H1 (cell line): ENCODE data around the gene ZBTB46. TPM values are rescaled to one million over a fixed set of nuclear protein-coding genes. Genes with fewer than 3 reads are reported as not detected.

Experiments
- CTCF ChIA-PET: fragments of 300-600 bp; sonication (Branson Sonifier 250); formaldehyde crosslinking; loops from one replicate; lab custom pipeline; 2021; ENCODE audit not compliant: partially characterized antibody; lab: Charles Lee
- POLR2A ChIA-PET: fragments of 300-600 bp; sonication (Branson Sonifier 250); formaldehyde crosslinking; loops from one replicate; lab custom pipeline; 2021; ENCODE audit warnings: inconsistent platforms; ENCODE audit not compliant: partially characterized antibody; lab: Charles Lee
- DNase-seq, 2 experiments: peaks; one replicate each; pipeline versions ENCODE4 v3.0.0 to v3.0.0-alpha.2; 2010 to 2022; ENCODE audit warnings: low spot score in 2 of 2, low read depth in 1 of 2, mixed read lengths in 1 of 2
- FAIRE-seq: peaks from 2 replicates; lab custom pipeline; 2011; peaks lifted over from hg19 to GRCh38; lab: Jason Lieb, UNC
- H2AFZ ChIP-seq: 2 replicates; pipeline ENCODE4 v1.8.1; 2012; ENCODE audit warnings: low read length, inconsistent platforms
- H2AK5ac ChIP-seq: 2 replicates; pipeline ENCODE4 v1.6.1; 2013; ENCODE audit warnings: low read depth, low read length
- H2BK120ac ChIP-seq: replicated peaks from 2 replicates; pipeline ENCODE3; 2013; ENCODE audit warnings: low read depth, low read length, inconsistent platforms
- H2BK12ac ChIP-seq: 2 replicates; pipeline ENCODE4 v1.6.1; 2013; ENCODE audit warnings: low read depth, low read length
- H2BK15ac ChIP-seq: 2 replicates; pipeline ENCODE4 v1.6.1; 2013; ENCODE audit warnings: low read length
- H2BK20ac ChIP-seq: 2 replicates; pipeline ENCODE4 v1.6.1; 2013; ENCODE audit warnings: low read length
- H2BK5ac ChIP-seq: 2 replicates; pipeline ENCODE4 v1.6.1; 2013; ENCODE audit warnings: low read depth, low read length
- H3K14ac ChIP-seq: 2 replicates; pipeline ENCODE4 v1.6.1; 2013; ENCODE audit warnings: inconsistent platforms; ENCODE audit not compliant: insufficient read length
- H3K18ac ChIP-seq: 2 replicates; pipeline ENCODE4 v1.6.1; 2013; ENCODE audit warnings: low read length; ENCODE audit errors: extremely low read depth
- H3K23ac ChIP-seq: 2 replicates; pipeline ENCODE4 v1.6.1; 2013; ENCODE audit warnings: inconsistent platforms; ENCODE audit not compliant: insufficient read length
- H3K23me2 ChIP-seq: 2 replicates; pipeline ENCODE4 v1.6.1; 2013; ENCODE audit warnings: low read depth, low read length
- H3K27ac ChIP-seq: 2 replicates; pipeline ENCODE4 v1.6.1; 2011; ENCODE audit warnings: low read depth, low read length, inconsistent platforms
- H3K27me3 ChIP-seq, 4 experiments: replicated peaks in 1 of 4; 1 replicate in 1 of 4; 2 replicates in 3 of 4; pipeline versions ENCODE4 v1.6.1 to v1.8.1; 2011 to 2013; ENCODE audit warnings: low read length in 3 of 4, mild to moderate bottlenecking in 3 of 4, inconsistent platforms in 2 of 4, mixed read lengths in 2 of 4, moderate library complexity in 1 of 4; ENCODE audit not compliant: control insufficient read depth in 3 of 4, insufficient read depth in 3 of 4; ENCODE audit errors: extremely low read depth in 1 of 4
- H3K36me3 ChIP-seq, 4 experiments: 2 replicates each; pipeline versions ENCODE4 v1.6.1 to v1.8.1; 2011 to 2013; ENCODE audit warnings: mild to moderate bottlenecking in 4 of 4, low read length in 3 of 4, moderate library complexity in 2 of 4, control low read depth in 1 of 4, inconsistent platforms in 1 of 4; ENCODE audit not compliant: insufficient read depth in 4 of 4, control insufficient read depth in 2 of 4
- H3K4ac ChIP-seq: replicated peaks from 2 replicates; pipeline ENCODE3; 2013; ENCODE audit warnings: low read length, low read depth, mixed read lengths, inconsistent platforms; ENCODE audit not compliant: insufficient read length
- H3K4me1 ChIP-seq, 4 experiments: replicated peaks in 1 of 4; 1 replicate in 1 of 4; 2 replicates in 3 of 4; pipeline versions ENCODE4 v1.6.1 to v1.8.1; 2011 to 2013; ENCODE audit warnings: low read length in 3 of 4, inconsistent platforms in 2 of 4, mixed read lengths in 1 of 4; ENCODE audit not compliant: insufficient read depth in 4 of 4, control insufficient read depth in 3 of 4
- H3K4me2 ChIP-seq, 2 experiments: 2 replicates each; pipeline versions ENCODE4 v1.6.1 to v1.8.1; 2011 to 2013; ENCODE audit warnings: low read depth in 2 of 2, low read length in 2 of 2, control low read depth in 1 of 2, inconsistent platforms in 1 of 2, mild to moderate bottlenecking in 1 of 2; ENCODE audit not compliant: insufficient read depth in 1 of 2
- H3K4me3 ChIP-seq, 4 experiments: fragments of 200-600, 300-600 bp in 1 of 4; sonication (generic), shearing (Covaris generic), sonication (Bioruptor Twin) in 1 of 4; 2 replicates each; pipeline versions ENCODE4 v1.5.1 to v1.8.1; 2011 to 2016; ENCODE audit warnings: low read length in 4 of 4, low read depth in 3 of 4, control low read depth in 2 of 4, inconsistent platforms in 2 of 4, mild to moderate bottlenecking in 2 of 4, mixed read lengths in 1 of 4, moderate library complexity in 1 of 4; ENCODE audit not compliant: insufficient read depth in 2 of 4; ENCODE audit errors: extremely low read depth in 1 of 4
- H3K56ac ChIP-seq: replicated peaks from 2 replicates; pipeline ENCODE3; 2013; ENCODE audit warnings: low read depth, mild to moderate bottlenecking, mixed read lengths, low read length, inconsistent platforms; ENCODE audit not compliant: insufficient read length
- H3K79me1 ChIP-seq: 2 replicates; pipeline ENCODE4 v1.6.1; 2013; ENCODE audit warnings: low read depth, low read length, control low read depth
- H3K79me2 ChIP-seq, 2 experiments: 2 replicates each; pipeline versions ENCODE4 v1.6.1 to v1.8.1; 2012 to 2013; ENCODE audit warnings: low read length in 2 of 2, mild to moderate bottlenecking in 2 of 2, inconsistent platforms in 1 of 2; ENCODE audit not compliant: insufficient read depth in 2 of 2, control insufficient read depth in 1 of 2
- H3K9ac ChIP-seq, 4 experiments: replicated peaks in 1 of 4; 1 replicate in 1 of 4; 2 replicates in 3 of 4; pipeline versions ENCODE4 v1.6.1 to v1.8.1; 2011 to 2013; ENCODE audit warnings: low read depth in 3 of 4, low read length in 3 of 4, control low read depth in 2 of 4, mild to moderate bottlenecking in 2 of 4, moderate library complexity in 2 of 4, inconsistent platforms in 1 of 4; ENCODE audit errors: extremely low read depth in 1 of 4
- H3K9me3 ChIP-seq, 2 experiments: 2 replicates each; pipeline versions ENCODE4 v1.6.1 to v1.8.1; 2012 to 2013; ENCODE audit warnings: mild to moderate bottlenecking in 2 of 2, moderate library complexity in 2 of 2, control low read depth in 1 of 2, inconsistent platforms in 1 of 2, low read depth in 1 of 2, low read length in 1 of 2, mixed read lengths in 1 of 2; ENCODE audit not compliant: insufficient read depth in 2 of 2
- H4K20me1 ChIP-seq, 2 experiments: replicated peaks in 1 of 2; 2 replicates each; pipeline versions ENCODE3 to v1.8.1; 2011 to 2013; ENCODE audit warnings: inconsistent platforms in 2 of 2, low read length in 2 of 2, mild to moderate bottlenecking in 1 of 2; ENCODE audit not compliant: insufficient read depth in 2 of 2, control insufficient read depth in 1 of 2
- H4K5ac ChIP-seq: 2 replicates; pipeline ENCODE4 v1.6.1; 2013; ENCODE audit warnings: low read length, low read depth, mixed read lengths, inconsistent platforms; ENCODE audit not compliant: insufficient read length
- H4K8ac ChIP-seq: 2 replicates; pipeline ENCODE4 v1.8.0; 2013; ENCODE audit warnings: mild to moderate bottlenecking, moderate library complexity, low read length, inconsistent platforms; ENCODE audit not compliant: insufficient read depth; ENCODE audit errors: extremely low read depth
- H4K91ac ChIP-seq: replicated peaks from 2 replicates; pipeline ENCODE3; 2013; ENCODE audit warnings: low read length, mixed read lengths, inconsistent platforms; ENCODE audit not compliant: insufficient read length
- CHD1 ChIP-seq: IDR thresholded peaks from 2 replicates; pipeline ENCODE4 v1.6.1; 2012; ENCODE audit warnings: low read depth, low read length, improper control_type of control experiment
- CTBP2 ChIP-seq: IDR thresholded peaks from 2 replicates; pipeline ENCODE4 v1.7.0; 2011; ENCODE audit warnings: borderline replicate concordance, mild to moderate bottlenecking, moderate library complexity, mixed read lengths, low read length; ENCODE audit not compliant: insufficient read depth, insufficient read length
- EGR1 ChIP-seq: IDR thresholded peaks from 2 replicates; pipeline ENCODE4 v1.6.1; 2011; ENCODE audit warnings: low read depth, low read length, borderline replicate concordance
- EP300 ChIP-seq, 2 experiments: IDR thresholded peaks; 1 replicate in 1 of 2; 2 replicates in 1 of 2; pipeline ENCODE4 v1.6.1; 2011 to 2012; ENCODE audit warnings: low read depth in 2 of 2, low read length in 2 of 2, mild to moderate bottlenecking in 2 of 2, borderline replicate concordance in 1 of 2, inconsistent platforms in 1 of 2, moderate library complexity in 1 of 2
- HDAC2 ChIP-seq, 2 experiments: fragments of 300-600 bp in 1 of 2; sonication (generic) in 1 of 2; IDR thresholded peaks; 2 replicates each; pipeline ENCODE4 v1.6.1; 2011 to 2012; ENCODE audit warnings: low read depth in 2 of 2, low read length in 2 of 2, mild to moderate bottlenecking in 2 of 2, moderate library complexity in 2 of 2, borderline replicate concordance in 1 of 2, inconsistent platforms in 1 of 2
- JUN ChIP-seq: IDR thresholded peaks from 2 replicates; pipeline ENCODE4 v1.6.1; 2011; ENCODE audit warnings: low read depth, mild to moderate bottlenecking, improper control_type of control experiment, low read length
- KDM5A ChIP-seq: fragments of 200-600 bp; IDR thresholded peaks from 2 replicates; pipeline ENCODE4 v1.7.1; 2012; ENCODE audit warnings: mild to moderate bottlenecking, low read length, inconsistent platforms, mixed read lengths
- NANOG ChIP-seq: IDR thresholded peaks from 2 replicates; pipeline ENCODE4 v1.6.1; 2011; ENCODE audit warnings: low read length, low read depth, mild to moderate bottlenecking, inconsistent platforms; ENCODE audit not compliant: insufficient read depth, poor library complexity, severe bottlenecking
- RNF2 ChIP-seq: fragments of 200-900, 300-1000 bp; sonication (generic); IDR thresholded peaks from 2 replicates; pipeline ENCODE4 v1.7.1; 2016; ENCODE audit warnings: borderline replicate concordance, low read depth, mild to moderate bottlenecking, antibody characterized with exemption, low read length; ENCODE audit not compliant: poor library complexity, severe bottlenecking; ENCODE audit errors: missing control alignments
- SIRT6 ChIP-seq: IDR thresholded peaks from one replicate; pipeline ENCODE4 v1.7.1; 2012; ENCODE audit warnings: low read length, inconsistent platforms
- WGBS, 2 experiments: shearing (Covaris generic) in 1 of 2; methylation state at CpG; one replicate each; pipeline versions ENCODE4 v1.1.6 to v1.1.7; 2013 to 2015; ENCODE audit warnings: low lambda C conversion rate in 2 of 2, mixed read lengths in 2 of 2, inconsistent platforms in 1 of 2, low coverage in 1 of 2, missing lambda C conversion rate in 1 of 2; ENCODE audit not compliant: insufficient replicate concordance in 2 of 2, insufficient coverage in 1 of 2, insufficient read length in 1 of 2; ENCODE audit errors: extremely low coverage in 1 of 2, missing lambda C conversion rate in 1 of 2; 5-methylcytosine and 5-hydroxymethylcytosine counted together
- polyA plus RNA-seq, 7 experiments: library from polyadenylated mRNA; depleted of rRNA in 3 of 7; stranded (reverse) in 5 of 7; unstranded in 2 of 7; fragments of >200 nt in 5 of 7; fragments of 200-250 nt in 2 of 7; gene quantifications; 1 replicate in 5 of 7; 2 replicates in 1 of 7; 4 replicates in 1 of 7; pipeline versions ENCODE4 v1.2.1 to v1.2.3, GENCODE V29; 2011 to 2013; ENCODE audit warnings: missing spikeins in 2 of 7, mixed read lengths in 2 of 7
- total RNA-seq: library from RNA; stranded (reverse); fragmentation: NEBNext Ultra II Directional; extraction: Animal tissue kit (Norgen Biotek cat#: 25700); gene quantifications from 2 replicates; pipeline ENCODE4 v1.2.1, GENCODE V29; 2021

Gene ZBTB46
- total and polyA plus RNA-seq, 2 of the 8 experiments (the other 6 are each of a cell fraction or from before 2014, with no cell fraction given), result 6.4 to 22.4 TPM

DNA sequence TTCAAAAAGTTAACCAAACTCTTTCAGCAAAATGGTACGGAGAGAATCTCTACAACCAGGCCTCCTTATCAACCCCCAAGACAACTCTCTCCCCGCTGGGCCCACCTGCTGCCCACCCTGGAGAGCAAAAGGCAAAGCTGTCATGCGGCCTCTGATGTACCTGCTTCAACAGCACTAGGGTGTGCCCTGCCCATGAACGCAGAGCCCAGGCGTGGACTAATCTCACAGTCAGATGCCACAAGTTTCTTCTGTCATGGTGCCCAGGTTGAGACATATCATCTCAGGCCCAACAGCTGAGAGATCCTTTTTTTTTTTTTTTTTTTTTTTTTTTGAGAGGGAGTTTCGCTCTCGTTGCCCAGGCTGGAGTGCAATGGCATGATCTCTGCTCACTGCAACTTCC, 65.2 kb downstream of the ZBTB46 start:
- Histone ChIP-seq H3K23me2 (no peaks in the 10 kb centered on the region; the same call in 1 of the 2 replicates), H3K79me2 (no peaks in the 10 kb centered on the region), H3K4ac (no peak overlapping the region), H2AFZ (no peak overlapping the region), H3K23ac (no peak overlapping the region), H3K79me1 (no peaks in the 10 kb centered on the region; the same call in 1 of the 2 replicates), H3K4me3 (no peak overlapping the region), H3K9ac (no peak overlapping the region), H3K18ac (no peak overlapping the region), H3K4me2 (no peak overlapping the region), H4K20me1 (peaks cover 0 to 2% of the 10 kb centered on the region in 2 experiments), H2AK5ac (no peak overlapping the region), H3K36me3 (peaks cover 0 to 4% (median 1%) of the 10 kb centered on the region in 4 experiments; a peak in 2 of 8 replicates), H4K5ac (no peak overlapping the region), H2BK20ac (no peak overlapping the region), H4K8ac (no peak overlapping the region), H2BK12ac (no peak overlapping the region), H3K56ac (no peak overlapping the region), H2BK15ac (no peak overlapping the region), H2BK120ac (no peak overlapping the region), H3K27ac (no peak overlapping the region), H3K4me1 (no peaks in the 10 kb centered on the region), H2BK5ac (no peak overlapping the region), H4K91ac (no peak overlapping the region), H3K27me3 (no peaks in the 10 kb centered on the region), H3K14ac (no peak overlapping the region), H3K9me3 (no peaks in the 10 kb centered on the region)
- TF ChIP-seq CTBP2 (no peak), RNF2 (no peak), NANOG (no peak), EP300 (IDR thresholded peaks at IDR 0.05; ENCODE audit: borderline replicate concordance in 1 of 2, low read depth in 2 of 2, low read length in 2 of 2) (no peak), CHD1 (no peak), JUN (no peak), EGR1 (no peak), KDM5A (no peak), SIRT6 (no peak), HDAC2 (IDR thresholded peaks at IDR 0.05; ENCODE audit: borderline replicate concordance in 1 of 2, low read depth in 2 of 2, low read length in 2 of 2) (no peak)
- ChIA-PET CTCF (interaction anchor here (0.9 to 4.5 kb wide), 3 partner anchors 10 to 20 kb away, joined by 3 to 29 read pairs (median 3); no protein-coding TSS in a partner anchor), POLR2A (interaction anchor here (0.6 kb wide), 1 partner anchor 240 kb away, joined by 3 read pairs; no protein-coding TSS in a partner anchor)
- FAIRE-seq (no peak), DNase-seq (no peak)
- WGBS, 2 experiments, result 95% methylated on average over 5 of the region's 7 CpGs; no CpG with 5 or more reads in 1 of the 2 experiments
